Activated CD8-positive, alpha-beta T cell treated with anti-CD3 and anti-CD28 coated beads for 36 hours (primary cell): Measurements from ENCODE around the gene PKP1. TPM values are rescaled to one million over a fixed set of nuclear protein-coding genes. Genes with fewer than 3 reads are reported as not detected.

Experiments
- ATAC-seq: fragments of 200-7000 bp; cut with Tn5 transposase; one replicate; pipeline ENCODE4 v1.10.0; 2021; ENCODE audit warnings: mild to moderate bottlenecking, moderate library complexity
- CTCF ChIA-PET: fragments of 350-600 bp; sonication (Branson Sonifier 250); formaldehyde crosslinking; loops from one replicate; lab custom pipeline; 2021; ENCODE audit warnings: antibody characterized with exemption; lab: Charles Lee
- POLR2A ChIA-PET: fragments of 350-600 bp; sonication (Branson Sonifier 250); formaldehyde crosslinking; loops from one replicate; lab custom pipeline; 2021; ENCODE audit warnings: antibody characterized with exemption; lab: Charles Lee
- DNase-seq: peaks from one replicate; pipeline ENCODE4 v3.0.0-alpha.2; 2020
- H3K27ac Mint-ChIP-seq: one replicate; pipeline ENCODE4 v1.8.0; 2021; ENCODE audit warnings: mild to moderate bottlenecking, mixed read lengths
- H3K27me3 Mint-ChIP-seq: one replicate; pipeline ENCODE4 v1.8.0; 2021; ENCODE audit warnings: mixed read lengths
- H3K36me3 Mint-ChIP-seq: one replicate; pipeline ENCODE4 v1.8.0; 2021; ENCODE audit warnings: low read depth, mixed read lengths
- H3K4me1 Mint-ChIP-seq: one replicate; pipeline ENCODE4 v1.8.0; 2021; ENCODE audit warnings: low read depth, mixed read lengths
- H3K4me3 Mint-ChIP-seq: one replicate; pipeline ENCODE4 v1.8.0; 2021; ENCODE audit warnings: mild to moderate bottlenecking, moderate library complexity, mixed read lengths
- H3K9me3 Mint-ChIP-seq: one replicate; pipeline ENCODE4 v1.8.0; 2021; ENCODE audit warnings: mixed read lengths
- intact Hi-C: fragments of 100-400 bp; cut with micrococcal nuclease; formaldehyde crosslinking; loops from one replicate; pipeline ENCODE4 v1.10.0; 2022
- total RNA-seq, 2 experiments: library from RNA; stranded (reverse); gene quantifications; one replicate each; pipeline ENCODE4 v1.2.3, GENCODE V29; 2021
- TF ChIP-seq, protein P1 (sequence below): fragments of 200-600 bp; IDR thresholded peaks from one replicate; pipeline ENCODE4 v1.8.0; 2022; ENCODE audit warnings: antibody characterized with exemption, mild to moderate bottlenecking

PKP1 gene
- total RNA-seq, 2 experiments from 2014 or later, result not detected

DNA sequence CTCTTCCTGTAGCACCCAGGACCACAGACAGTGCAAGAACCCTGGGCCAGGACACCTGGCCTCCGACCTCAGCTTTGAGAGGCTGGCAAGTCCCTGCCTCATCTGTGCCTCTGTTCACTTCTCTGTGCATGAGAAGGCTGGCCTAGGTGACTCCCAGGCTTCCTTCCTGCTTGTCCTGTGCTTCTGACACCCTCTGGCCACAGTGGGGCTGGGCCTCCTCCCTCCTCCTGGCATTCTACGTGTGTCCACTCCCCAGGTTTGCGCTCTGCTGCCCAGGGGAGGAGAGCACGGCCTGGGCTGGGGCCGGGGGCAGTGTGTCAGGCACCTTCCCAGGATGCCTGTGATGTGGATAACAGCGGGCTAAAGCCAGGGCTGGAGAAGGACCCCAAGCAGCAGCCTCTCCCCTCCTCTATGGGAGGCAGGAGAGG, 30.3 kb upstream of the PKP1 start:
- Mint-ChIP-seq H3K27ac (no peak overlapping the region), H3K4me1 (no peaks in the 10 kb centered on the region), H3K27me3 (no peaks in the 10 kb centered on the region), H3K4me3 (no peak overlapping the region), H3K36me3 (no peaks in the 10 kb centered on the region), H3K9me3 (no peaks in the 10 kb centered on the region)
- ChIA-PET POLR2A (no interaction called here), CTCF (interaction anchor here (1.3 kb wide), 1 partner anchor 156 kb away, joined by 4 read pairs; no protein-coding TSS in a partner anchor)
- TF ChIP-seq, protein P1, sequence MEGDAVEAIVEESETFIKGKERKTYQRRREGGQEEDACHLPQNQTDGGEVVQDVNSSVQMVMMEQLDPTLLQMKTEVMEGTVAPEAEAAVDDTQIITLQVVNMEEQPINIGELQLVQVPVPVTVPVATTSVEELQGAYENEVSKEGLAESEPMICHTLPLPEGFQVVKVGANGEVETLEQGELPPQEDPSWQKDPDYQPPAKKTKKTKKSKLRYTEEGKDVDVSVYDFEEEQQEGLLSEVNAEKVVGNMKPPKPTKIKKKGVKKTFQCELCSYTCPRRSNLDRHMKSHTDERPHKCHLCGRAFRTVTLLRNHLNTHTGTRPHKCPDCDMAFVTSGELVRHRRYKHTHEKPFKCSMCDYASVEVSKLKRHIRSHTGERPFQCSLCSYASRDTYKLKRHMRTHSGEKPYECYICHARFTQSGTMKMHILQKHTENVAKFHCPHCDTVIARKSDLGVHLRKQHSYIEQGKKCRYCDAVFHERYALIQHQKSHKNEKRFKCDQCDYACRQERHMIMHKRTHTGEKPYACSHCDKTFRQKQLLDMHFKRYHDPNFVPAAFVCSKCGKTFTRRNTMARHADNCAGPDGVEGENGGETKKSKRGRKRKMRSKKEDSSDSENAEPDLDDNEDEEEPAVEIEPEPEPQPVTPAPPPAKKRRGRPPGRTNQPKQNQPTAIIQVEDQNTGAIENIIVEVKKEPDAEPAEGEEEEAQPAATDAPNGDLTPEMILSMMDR, result no peak
- ATAC-seq (no peak), DNase-seq (no peak)
- intact Hi-C loops, result loop anchor here (5.0 kb wide), 1 partner anchor 109 kb away; no protein-coding TSS in a partner anchor

DNA sequence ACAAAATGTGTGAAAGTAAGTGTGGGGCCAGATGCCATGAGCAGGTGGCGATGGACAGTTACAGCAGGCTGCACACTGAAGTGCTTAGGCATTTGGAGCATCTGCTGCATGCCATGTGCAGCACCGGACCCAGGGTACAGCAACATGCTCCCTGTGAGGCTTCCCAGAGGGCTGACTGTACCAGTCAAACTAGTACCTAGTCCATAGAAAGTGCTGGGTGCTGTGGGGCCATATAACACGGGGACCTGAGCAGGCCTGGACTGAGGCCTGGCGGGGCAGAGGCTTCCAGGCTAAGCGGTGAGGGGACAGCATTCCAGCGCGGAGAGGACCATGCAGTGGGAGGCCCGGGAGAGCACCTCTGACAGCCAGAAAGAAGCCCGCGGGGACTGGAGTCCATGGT, 29.9 kb upstream of the PKP1 start:
- H3K27me3 Mint-ChIP-seq, result no peaks in the 10 kb centered on the region
- ChIA-PET POLR2A (no interaction called here), CTCF (interaction anchor here (0.8 to 2.4 kb wide), 12 partner anchors 9 to 156 kb away, joined by 3 to 29 read pairs (median 4); no protein-coding TSS in a partner anchor)
- H3K4me3 Mint-ChIP-seq, result no peak overlapping the region
- no peak overlapping the region for H3K27ac Mint-ChIP-seq
- H3K36me3 Mint-ChIP-seq, result no peaks in the 10 kb centered on the region
- ATAC-seq (no peak), DNase-seq (no peak)
- intact Hi-C loops, result loop anchor here (5.0 kb wide), 1 partner anchor 109 kb away; no protein-coding TSS in a partner anchor
- TF ChIP-seq, protein P1, result no peak
- no peaks in the 10 kb centered on the region for H3K9me3 Mint-ChIP-seq
- no peaks in the 10 kb centered on the region for H3K4me1 Mint-ChIP-seq

GRCh38 chr1:201253906-201254624, 29.2 kb upstream of the PKP1 start:
- ChIA-PET CTCF (interaction anchor here (0.6 to 2.4 kb wide), 25 partner anchors 8 to 156 kb away, joined by 3 to 29 read pairs (median 3); partner anchors contain the start of gene PKP1), POLR2A (no interaction called here)
- intact Hi-C loops, result loop anchor here (5.0 kb wide), 1 partner anchor 108 kb away; no protein-coding TSS in a partner anchor
- no peak for DNase-seq
- H3K36me3 Mint-ChIP-seq, result no peaks in the 10 kb centered on the region
- H3K4me3 Mint-ChIP-seq, result no peak overlapping the region
- TF ChIP-seq, protein P1, result no peak
- peaks cover 1% of the 10 kb centered on the region for H3K27me3 Mint-ChIP-seq
- no peak overlapping the region for H3K27ac Mint-ChIP-seq
- ATAC-seq, result no peak
- no peaks in the 10 kb centered on the region for H3K4me1 Mint-ChIP-seq
- no peaks in the 10 kb centered on the region for H3K9me3 Mint-ChIP-seq

DNA sequence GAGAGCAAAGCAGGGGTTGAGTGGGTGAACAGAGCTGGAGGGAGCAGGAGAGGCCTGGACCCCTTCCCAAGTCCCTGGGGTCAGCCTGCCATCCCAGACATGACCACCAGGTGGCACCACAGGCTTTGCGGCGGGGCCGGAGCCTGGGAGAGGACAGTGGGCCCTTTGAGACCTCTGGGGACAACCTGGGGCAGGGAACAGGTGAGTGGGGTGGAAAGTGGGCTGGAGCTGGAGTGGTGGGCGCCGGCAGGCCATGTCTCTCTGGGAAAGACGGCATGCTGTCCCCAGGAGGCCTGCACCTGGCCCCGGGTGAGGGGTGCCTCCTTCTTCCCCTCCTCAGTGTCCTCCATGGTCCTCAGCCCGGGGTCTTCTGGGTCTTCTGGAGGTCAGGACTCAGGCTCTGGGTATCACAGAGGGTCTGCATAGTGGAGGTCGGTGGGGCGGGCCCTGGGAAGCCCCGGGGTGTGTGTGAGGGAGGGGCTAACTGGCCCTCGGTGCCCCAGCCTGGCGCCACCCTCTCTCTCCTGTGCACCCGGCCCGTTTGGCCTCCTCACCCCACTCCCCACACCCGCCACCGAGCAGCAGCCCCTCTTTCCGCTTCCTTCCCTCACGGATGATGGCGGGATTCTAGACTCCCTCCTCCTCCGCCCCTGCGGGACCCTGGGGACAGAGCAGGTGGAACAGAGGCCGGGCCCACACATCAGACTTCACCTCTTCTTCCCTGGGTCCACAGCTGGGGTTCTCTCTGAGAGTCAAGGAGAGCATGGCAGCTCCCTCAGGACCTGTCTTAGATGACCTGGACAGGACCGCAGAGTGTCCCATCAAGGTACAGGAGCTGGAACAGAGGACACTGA, 28.5 kb upstream of the PKP1 start:
- Mint-ChIP-seq H3K36me3 (no peaks in the 10 kb centered on the region), H3K4me3 (no peak overlapping the region), H3K4me1 (no peaks in the 10 kb centered on the region), H3K9me3 (no peaks in the 10 kb centered on the region), H3K27me3 (peaks cover 3% of the 10 kb centered on the region), H3K27ac (no peak overlapping the region)
- TF ChIP-seq, protein P1, result peak; percentile 98
- ATAC-seq, result peak; percentile 88
- ChIA-PET POLR2A (no interaction called here), CTCF (interaction anchor here (0.6 to 2.4 kb wide), 23 partner anchors 9 to 155 kb away, joined by 3 to 29 read pairs (median 4); partner anchors contain the start of gene PKP1)
- intact Hi-C loops, result loop anchor here (5.0 kb wide), 1 partner anchor 107 kb away; no protein-coding TSS in a partner anchor
- DNase-seq, result peak; percentile 79
